Sigmoid colon (tissue), 7 donors: Measurements from ENCODE around the gene DAPL1. TPM values are rescaled to one million over a fixed set of nuclear protein-coding genes. Genes with fewer than 3 reads are reported as not detected.
A peak's percentile ranks its signal among the peaks of the same experiment; 100 is the strongest.

Experiments used
- DNase-seq: peaks from one replicate; pipeline ENCODE4 v3.0.0-alpha.2; 2019
- H3K27ac ChIP-seq, 4 donors: fragments of 200-600 bp; sonication (generic); one replicate each; pipeline ENCODE4 v1.5.1; 2016 to 2019; ENCODE audit warnings: mild to moderate bottlenecking in 1 of 4
- H3K27me3 ChIP-seq, 3 donors: fragments of 200-600 bp; sonication (generic); one replicate each; pipeline ENCODE4 v1.5.1; 2019; ENCODE audit warnings: mild to moderate bottlenecking in 1 of 3
- H3K36me3 ChIP-seq, 4 donors: fragments of 200-600 bp; sonication (generic); one replicate each; pipeline ENCODE4 v1.5.1; 2016 to 2019
- H3K4me1 ChIP-seq, 4 donors: fragments of 200-600 bp; sonication (generic); one replicate each; pipeline ENCODE4 v1.5.1; 2017 to 2019
- H3K4me3 ChIP-seq, 4 donors: fragments of 200-600 bp; sonication (generic); one replicate each; pipeline ENCODE4 v1.5.1; 2017 to 2019; ENCODE audit warnings: mild to moderate bottlenecking in 2 of 4, moderate library complexity in 1 of 4
- H3K9me3 ChIP-seq, 4 donors: fragments of 200-600 bp in 3 of 4; sonication (generic) in 3 of 4; one replicate each; pipeline versions ENCODE4 v1.5.1 to v1.6.1; 2013 to 2019
- EP300 ChIP-seq, 4 donors: sonication (generic); formaldehyde crosslinking; IDR thresholded peaks; one replicate each; pipeline ENCODE4 v1.6.1; 2017; ENCODE audit warnings: antibody characterized with exemption in 4 of 4
- POLR2A ChIP-seq, 2 donors: fragments of 450-650 bp; IDR thresholded peaks; one replicate each; pipeline ENCODE4 v1.6.1; 2016; ENCODE audit warnings: antibody characterized with exemption in 2 of 2, mild to moderate bottlenecking in 2 of 2, moderate library complexity in 2 of 2
- POLR2AphosphoS5 ChIP-seq, 4 donors: sonication (generic); formaldehyde crosslinking; IDR thresholded peaks; one replicate each; pipeline ENCODE4 v1.6.1; 2017; ENCODE audit warnings: antibody characterized with exemption in 4 of 4
- WGBS, 2 donors: extraction: QIAGEN DNeasy Blood & Tissue Kit; methylation state at CpG; one replicate each; pipeline ENCODE4 v1.1.7; 2013; 5-methylcytosine and 5-hydroxymethylcytosine counted together
- intact Hi-C: fragments of 100-400 bp; cut with DNase I; formaldehyde crosslinking; loops from one replicate; pipeline ENCODE4 v1.15.1; 2023
- polyA plus RNA-seq, 3 donors: library from polyadenylated mRNA; stranded (reverse); fragments of 200-250 nt; gene quantifications; one replicate each; pipeline ENCODE4 v1.2.3, GENCODE V29; 2013
- total RNA-seq, 4 donors: library from RNA; depleted of rRNA; stranded (reverse); fragments of >200 nt; gene quantifications; one replicate each; pipeline ENCODE4 v1.1.0, GENCODE V29; 2016
- TF ChIP-seq, protein P1 (sequence below), 4 experiments: fragments of 450-650 bp in 3 of 4; fragments of 200-600 bp in 1 of 4; IDR thresholded peaks; one replicate each; pipeline ENCODE4 v1.5.1; 2016 to 2019; ENCODE audit warnings: antibody characterized with exemption in 4 of 4, mild to moderate bottlenecking in 3 of 4, moderate library complexity in 2 of 4
- donor health status: healthy with polysubstance abuse.
- donor health status: Bipolar disorder and iron deficiency.
- donor health status: healthy.

Gene DAPL1
- total and polyA plus RNA-seq, 7 donors: 1.2 to 6.0 (median 4.1) TPM; not detected in 2

- Histone ChIP-seq H3K27me3 (no peaks in the 10 kb centered on the region), H3K4me1 (peaks cover 0 to 6% (median 6%) of the 10 kb centered on the region in 4 donors), H3K9me3 (no peaks in the 10 kb centered on the region), H3K36me3 (no peaks in the 10 kb centered on the region), H3K4me3 (no peak overlapping the region), H3K27ac (no peak overlapping the region)
- WGBS, 2 donors: 73 to 80% methylated on average over 10 of the region's 10 CpGs
- DNase-seq: no peak
- intact Hi-C loops: no loop called here
- TF ChIP-seq POLR2A (IDR thresholded peaks at IDR 0.05): no peak
- no peak for TF ChIP-seq EP300 (IDR thresholded peaks at IDR 0.05)
Measured at GRCh38 chr2:158823486-158824237, 28.5 kb downstream of the DAPL1 start.

DNA sequence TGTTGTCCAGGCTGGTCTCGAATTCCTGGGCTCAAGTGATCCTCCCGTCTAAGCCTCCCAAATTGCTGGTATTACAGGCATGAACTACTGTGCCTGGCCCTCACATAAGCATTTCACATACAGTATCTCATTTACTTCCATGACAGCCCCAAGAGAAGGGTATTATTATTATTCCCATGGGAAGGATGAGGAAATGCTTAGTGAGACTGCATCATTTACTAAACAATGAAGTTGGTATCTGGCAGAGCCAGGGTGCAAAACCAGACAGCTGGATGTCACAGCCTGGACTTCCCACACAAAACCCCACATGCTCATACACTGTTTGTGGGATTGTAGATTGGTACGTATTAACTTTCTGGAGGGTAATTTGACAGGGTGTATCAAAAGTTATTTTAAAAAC, 29.9 kb downstream of the DAPL1 start:
- DNase-seq: no peak
- no peak overlapping the region for H3K27ac ChIP-seq
- H3K27me3 ChIP-seq: no peaks in the 10 kb centered on the region
- intact Hi-C loops: no loop called here
- TF ChIP-seq POLR2A (IDR thresholded peaks at IDR 0.05) (no peak), POLR2AphosphoS5 (IDR thresholded peaks at IDR 0.05) (no peak), EP300 (IDR thresholded peaks at IDR 0.05) (no peak)
- TF ChIP-seq, protein P1, sequence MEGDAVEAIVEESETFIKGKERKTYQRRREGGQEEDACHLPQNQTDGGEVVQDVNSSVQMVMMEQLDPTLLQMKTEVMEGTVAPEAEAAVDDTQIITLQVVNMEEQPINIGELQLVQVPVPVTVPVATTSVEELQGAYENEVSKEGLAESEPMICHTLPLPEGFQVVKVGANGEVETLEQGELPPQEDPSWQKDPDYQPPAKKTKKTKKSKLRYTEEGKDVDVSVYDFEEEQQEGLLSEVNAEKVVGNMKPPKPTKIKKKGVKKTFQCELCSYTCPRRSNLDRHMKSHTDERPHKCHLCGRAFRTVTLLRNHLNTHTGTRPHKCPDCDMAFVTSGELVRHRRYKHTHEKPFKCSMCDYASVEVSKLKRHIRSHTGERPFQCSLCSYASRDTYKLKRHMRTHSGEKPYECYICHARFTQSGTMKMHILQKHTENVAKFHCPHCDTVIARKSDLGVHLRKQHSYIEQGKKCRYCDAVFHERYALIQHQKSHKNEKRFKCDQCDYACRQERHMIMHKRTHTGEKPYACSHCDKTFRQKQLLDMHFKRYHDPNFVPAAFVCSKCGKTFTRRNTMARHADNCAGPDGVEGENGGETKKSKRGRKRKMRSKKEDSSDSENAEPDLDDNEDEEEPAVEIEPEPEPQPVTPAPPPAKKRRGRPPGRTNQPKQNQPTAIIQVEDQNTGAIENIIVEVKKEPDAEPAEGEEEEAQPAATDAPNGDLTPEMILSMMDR (IDR thresholded peaks at IDR 0.05): no peak
- H3K9me3 ChIP-seq: no peaks in the 10 kb centered on the region
- no peak overlapping the region for H3K4me3 ChIP-seq
- H3K36me3 ChIP-seq: no peaks in the 10 kb centered on the region
- WGBS, 2 donors: 92 to 93% methylated on average over 3 of the region's 3 CpGs
- peaks cover 0 to 12% (median 12%) of the 10 kb centered on the region in 4 donors for H3K4me1 ChIP-seq

- TF ChIP-seq EP300 (IDR thresholded peaks at IDR 0.05) (no peak), POLR2AphosphoS5 (IDR thresholded peaks at IDR 0.05) (no peak), POLR2A (IDR thresholded peaks at IDR 0.05) (no peak)
- TF ChIP-seq, protein P1 (IDR thresholded peaks at IDR 0.05): no peak
- no peak overlapping the region for H3K27ac ChIP-seq
Measured at GRCh38 chr2:158826965-158827364, 31.8 kb downstream of the DAPL1 start.

GRCh38 chr2:158828378-158829164, 33.5 kb downstream of the DAPL1 start:
- DNase-seq: no peak
- Histone ChIP-seq H3K4me3 (no peak overlapping the region), H3K27ac (peak overlapping the region in 1 of 4 donors; percentile 58), H3K36me3 (no peaks in the 10 kb centered on the region), H3K9me3 (no peaks in the 10 kb centered on the region), H3K27me3 (no peaks in the 10 kb centered on the region), H3K4me1 (peaks cover 0 to 12% (median 12%) of the 10 kb centered on the region in 4 donors)
- intact Hi-C loops: no loop called here
- TF ChIP-seq, protein P1 (IDR thresholded peaks at IDR 0.05): no peak
- TF ChIP-seq POLR2AphosphoS5 (IDR thresholded peaks at IDR 0.05): no peak
- no peak for TF ChIP-seq EP300 (IDR thresholded peaks at IDR 0.05)
- no peak for TF ChIP-seq POLR2A (IDR thresholded peaks at IDR 0.05)
- WGBS, 2 donors: 66 to 75% methylated on average over 4 of the region's 4 CpGs

More at GRCh38 chr2:158826965-158827364, 31.8 kb downstream of the DAPL1 start:
- intact Hi-C loops: no loop called here
- WGBS, 2 donors: 94 to 96% methylated on average over 3 of the region's 3 CpGs
- no peak for DNase-seq
- Histone ChIP-seq H3K27me3 (no peaks in the 10 kb centered on the region), H3K4me1 (peaks cover 0 to 12% (median 12%) of the 10 kb centered on the region in 4 donors), H3K36me3 (no peaks in the 10 kb centered on the region), H3K9me3 (no peaks in the 10 kb centered on the region), H3K4me3 (no peak overlapping the region)

DNA sequence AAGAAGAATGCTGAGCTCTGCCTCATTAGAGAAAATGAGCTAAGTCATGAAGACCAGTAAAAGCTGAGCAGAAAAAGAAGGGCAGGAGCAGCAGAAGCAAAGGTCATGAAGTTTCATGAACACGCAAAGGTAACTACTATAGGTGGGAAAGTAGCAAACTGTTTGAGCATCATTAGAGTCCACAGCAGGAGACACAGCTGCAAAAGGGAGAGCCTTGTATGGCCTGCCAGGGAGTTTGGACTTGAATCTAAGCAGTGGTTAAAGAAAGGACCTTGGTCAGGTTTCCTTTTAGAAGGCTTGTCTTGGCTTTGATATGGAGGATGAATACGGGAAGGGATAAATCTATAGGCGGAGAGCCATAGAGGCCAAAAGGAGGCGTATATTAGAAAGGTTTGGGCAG, 34.0 kb downstream of the DAPL1 start:
- Histone ChIP-seq H3K4me3 (no peak overlapping the region), H3K9me3 (no peaks in the 10 kb centered on the region), H3K4me1 (peaks cover 0 to 12% (median 12%) of the 10 kb centered on the region in 4 donors), H3K27ac (peak overlapping the region in 1 of 4 donors; percentile 58), H3K36me3 (no peaks in the 10 kb centered on the region), H3K27me3 (no peaks in the 10 kb centered on the region)
- TF ChIP-seq POLR2A (IDR thresholded peaks at IDR 0.05): no peak
- TF ChIP-seq, protein P1 (IDR thresholded peaks at IDR 0.05): no peak
- TF ChIP-seq POLR2AphosphoS5 (IDR thresholded peaks at IDR 0.05): no peak
- no peak for TF ChIP-seq EP300 (IDR thresholded peaks at IDR 0.05)
- WGBS, 2 donors: 92 to 95% methylated on average over 4 of the region's 4 CpGs
- intact Hi-C loops: no loop called here
- no peak for DNase-seq
